ENCODE measurements around the gene TMA7. TPM values are rescaled to one million over a fixed set of nuclear protein-coding genes. Genes with fewer than 3 reads are reported as not detected.
A peak's percentile ranks its signal among the peaks of the same experiment; 100 is the strongest.

Gene TMA7
- total and polyA plus RNA-seq, 2 donors (not counting 3 experiments of a cell fraction or from before 2014, with no cell fraction given): 137 to 306 TPM

DNA sequence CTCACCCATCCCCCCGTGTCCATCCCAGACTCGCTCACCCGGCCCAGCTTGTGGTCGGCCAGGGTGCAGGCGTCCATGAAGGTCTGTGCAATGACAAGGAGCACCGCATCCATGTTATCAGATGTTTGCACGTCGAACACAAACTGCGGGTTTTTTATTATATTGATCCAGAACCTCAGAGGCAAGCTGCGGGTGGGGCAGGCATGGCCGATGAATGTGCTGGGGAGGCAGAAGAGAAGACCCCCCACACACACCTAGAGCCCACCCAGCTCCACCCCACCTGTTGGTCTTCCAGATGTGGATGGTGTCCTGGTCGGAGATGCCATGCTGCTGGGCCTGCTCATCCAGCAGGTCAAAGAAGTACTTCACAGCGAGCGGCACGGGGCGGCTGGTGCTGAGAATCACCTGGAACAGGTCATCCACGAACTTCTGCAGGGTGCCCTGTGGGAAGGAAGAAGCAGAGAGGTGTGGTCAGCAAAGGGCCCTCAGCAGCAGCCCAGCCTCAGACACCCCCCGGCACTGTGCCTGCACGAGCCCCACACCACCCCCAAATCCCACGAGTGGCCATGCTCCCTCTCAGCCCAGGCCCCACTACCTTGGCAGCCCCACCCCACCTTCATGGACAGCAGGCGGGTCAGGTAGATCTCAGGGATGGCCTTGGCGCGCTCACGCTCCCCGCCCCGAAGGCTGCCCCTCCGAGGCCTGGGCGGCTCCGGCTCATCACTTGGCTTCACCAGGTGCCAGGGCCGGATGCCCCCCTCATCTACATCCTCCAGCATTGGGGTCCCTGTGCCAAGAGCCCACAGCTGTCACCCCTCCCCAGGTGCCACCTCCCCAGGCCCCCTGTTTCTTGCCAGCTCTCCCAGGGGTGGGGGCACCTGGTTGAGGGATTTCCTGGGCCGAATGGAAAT lies 30.5 kb upstream of the TMA7 start:
- Histone ChIP-seq H3K9me1 (replicated peaks; ENCODE audit: control insufficient read depth, extremely low read depth, insufficient read depth, low read length) (no peaks in the 10 kb centered on the region), H3K9ac (replicated peaks; ENCODE audit: extremely low read depth, insufficient read depth, low read length) (no peak overlapping the region), H3K4me3 (replicated peaks in 1 of 3; ENCODE audit: insufficient read depth in 1 of 3, low read depth in 1 of 3, low read length in 3 of 3) (no peak overlapping the region), H3K4me1 (ENCODE audit: control insufficient read depth, extremely low read depth, insufficient read depth, low read length) (no peaks in the 10 kb centered on the region), H3K79me2 (ENCODE audit: control insufficient read depth, insufficient read depth, low read length) (no peaks in the 10 kb centered on the region), H3K36me3 (ENCODE audit: control insufficient read depth in 2 of 2, extremely low read depth in 1 of 2, insufficient read depth in 2 of 2, low read length in 2 of 2) (peaks cover 0 to 35% of the 10 kb centered on the region in 2 experiments), H3K9me3 (replicated peaks; ENCODE audit: control insufficient read depth, insufficient read depth, low read length) (no peaks in the 10 kb centered on the region), H3K4me2 (ENCODE audit: insufficient read depth, low read length) (no peak overlapping the region), H4K20me1 (replicated peaks; ENCODE audit: control insufficient read depth, extremely low read depth, insufficient read depth, low read length) (no peaks in the 10 kb centered on the region), H3K27me3 (ENCODE audit: control insufficient read depth in 2 of 2, insufficient read depth in 2 of 2, low read length in 2 of 2) (no peaks in the 10 kb centered on the region), H2AFZ (ENCODE audit: low read depth, low read length) (no peak overlapping the region), H3K27ac (ENCODE audit: insufficient read depth, low read depth, low read length) (no peak overlapping the region)
- TF ChIP-seq JUN (IDR thresholded peaks at IDR 0.05; ENCODE audit: borderline replicate concordance, insufficient read depth, insufficient read length, low read depth) (no peak), MYC (IDR thresholded peaks at IDR 0.05; ENCODE audit: low read depth, low read length) (no peak), POLR2AphosphoS5 (IDR thresholded peaks at IDR 0.05; ENCODE audit: insufficient read depth, low read depth, low read length) (no peak), FOS (IDR thresholded peaks at IDR 0.05; ENCODE audit: borderline replicate concordance, insufficient read depth, low read length) (no peak), GATA2 (IDR thresholded peaks at IDR 0.05; ENCODE audit: insufficient read depth, insufficient read length, low read depth, low read length) (no peak), POLR2A (IDR thresholded peaks at IDR 0.05; ENCODE audit: low read depth, low read length) (no peak), EZH2 (IDR thresholded peaks at IDR 0.05; ENCODE audit: borderline replicate concordance, low read depth, low read length, severe bottlenecking) (no peak)
- TF ChIP-seq, protein P1, sequence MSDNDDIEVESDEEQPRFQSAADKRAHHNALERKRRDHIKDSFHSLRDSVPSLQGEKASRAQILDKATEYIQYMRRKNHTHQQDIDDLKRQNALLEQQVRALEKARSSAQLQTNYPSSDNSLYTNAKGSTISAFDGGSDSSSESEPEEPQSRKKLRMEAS (IDR thresholded peaks at IDR 0.05; ENCODE audit: insufficient read depth, insufficient read length): no peak
- TF ChIP-seq, protein P2, sequence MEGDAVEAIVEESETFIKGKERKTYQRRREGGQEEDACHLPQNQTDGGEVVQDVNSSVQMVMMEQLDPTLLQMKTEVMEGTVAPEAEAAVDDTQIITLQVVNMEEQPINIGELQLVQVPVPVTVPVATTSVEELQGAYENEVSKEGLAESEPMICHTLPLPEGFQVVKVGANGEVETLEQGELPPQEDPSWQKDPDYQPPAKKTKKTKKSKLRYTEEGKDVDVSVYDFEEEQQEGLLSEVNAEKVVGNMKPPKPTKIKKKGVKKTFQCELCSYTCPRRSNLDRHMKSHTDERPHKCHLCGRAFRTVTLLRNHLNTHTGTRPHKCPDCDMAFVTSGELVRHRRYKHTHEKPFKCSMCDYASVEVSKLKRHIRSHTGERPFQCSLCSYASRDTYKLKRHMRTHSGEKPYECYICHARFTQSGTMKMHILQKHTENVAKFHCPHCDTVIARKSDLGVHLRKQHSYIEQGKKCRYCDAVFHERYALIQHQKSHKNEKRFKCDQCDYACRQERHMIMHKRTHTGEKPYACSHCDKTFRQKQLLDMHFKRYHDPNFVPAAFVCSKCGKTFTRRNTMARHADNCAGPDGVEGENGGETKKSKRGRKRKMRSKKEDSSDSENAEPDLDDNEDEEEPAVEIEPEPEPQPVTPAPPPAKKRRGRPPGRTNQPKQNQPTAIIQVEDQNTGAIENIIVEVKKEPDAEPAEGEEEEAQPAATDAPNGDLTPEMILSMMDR (IDR thresholded peaks at IDR 0.05; ENCODE audit: extremely low read depth in 1 of 2, insufficient read depth in 1 of 2, low read depth in 1 of 2, low read length in 2 of 2): no peak
- BruUV-seq (replicated peaks): TSS peak; percentile 19
- FAIRE-seq (no peak), DNase-seq (ENCODE audit: low read depth, low spot score) (no peak)
- intact Hi-C loops (cut with micrococcal nuclease): no loop called here
- ChIA-PET POLR2A (interaction anchor here (0.5 kb wide), 1 partner anchor 48 kb away, joined by 3 read pairs; no protein-coding TSS in a partner anchor), CTCF (interaction anchor here (0.8 to 12.6 kb wide), 4 partner anchors 9 to 27 kb away, joined by 3 to 716 read pairs (median 4); no protein-coding TSS in a partner anchor)
- dilution Hi-C loops (cut with MboI; ENCODE audit: extremely low pct_ligation_motif_present, low sequenced_read_pairs): no loop called here

All from endothelial cell of umbilical vein (primary cell).